LHCN-M2 (cell line): ENCODE results near the gene CCDC134. TPM values are rescaled to one million over a fixed set of nuclear protein-coding genes. Genes with fewer than 3 reads are reported as not detected.
A peak's percentile ranks its signal among the peaks of the same experiment; 100 is the strongest.
"Not testable (repeated sequence)": the region's sequence is repeated elsewhere in the genome, so short reads cannot be mapped to it uniquely, and the experiment has no call there.

Source experiments
- DNase-seq: peaks from one replicate; pipeline ENCODE4 v3.0.0-alpha.2; 2012; ENCODE audit warnings: low read depth
- total RNA-seq: library from RNA; depleted of rRNA; stranded (reverse); fragments of >200 nt; gene quantifications from 2 replicates; pipeline ENCODE4 v1.2.3, GENCODE V29; 2014

CCDC134 gene
- total RNA-seq, 1 experiment from 2014 or later, result 14.6 TPM

DNA sequence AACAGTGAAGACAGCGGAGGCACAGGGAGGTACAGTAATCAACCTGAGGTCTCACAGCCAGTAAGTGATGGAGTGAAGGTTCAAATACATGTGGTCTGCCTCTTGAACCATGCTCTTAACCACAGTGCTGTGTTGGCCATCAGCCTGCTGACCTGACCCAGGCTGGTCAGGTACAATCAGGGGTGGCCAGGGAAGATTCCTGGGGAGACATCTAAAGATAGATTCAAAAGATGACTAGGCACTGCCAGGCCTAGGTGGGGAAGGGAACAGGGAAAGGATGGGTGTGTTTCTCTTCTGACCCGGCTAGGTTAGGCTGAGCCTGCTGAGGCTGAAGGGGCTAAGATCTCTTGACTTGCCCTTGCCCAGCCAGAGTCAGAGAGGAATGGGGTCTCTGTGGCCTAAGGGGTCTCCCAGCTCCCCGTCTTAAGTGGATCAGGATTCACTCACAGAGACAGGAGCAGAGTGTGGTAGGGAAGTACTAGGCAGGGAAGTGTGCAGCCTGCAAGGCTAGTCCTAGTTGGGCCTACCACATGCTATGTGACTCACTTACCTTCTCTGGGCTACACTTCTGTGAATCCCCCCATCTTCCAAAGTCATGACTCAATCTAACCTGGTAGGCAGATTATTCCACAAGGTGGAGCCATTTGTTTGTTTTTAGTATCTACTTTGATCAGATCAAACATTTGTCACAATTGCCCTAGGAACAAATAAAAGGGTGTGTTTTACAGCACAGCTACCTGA is 22.0 kb downstream of the CCDC134 start:
- DNase-seq, result peak; percentile 76

- no peak for DNase-seq
Measured at GRCh38 chr22:41823797-41824196, 23.3 kb downstream of the CCDC134 start.

- DNase-seq, result no peak
Measured at GRCh38 chr22:41825376-41825775, 24.9 kb downstream of the CCDC134 start.

DNA sequence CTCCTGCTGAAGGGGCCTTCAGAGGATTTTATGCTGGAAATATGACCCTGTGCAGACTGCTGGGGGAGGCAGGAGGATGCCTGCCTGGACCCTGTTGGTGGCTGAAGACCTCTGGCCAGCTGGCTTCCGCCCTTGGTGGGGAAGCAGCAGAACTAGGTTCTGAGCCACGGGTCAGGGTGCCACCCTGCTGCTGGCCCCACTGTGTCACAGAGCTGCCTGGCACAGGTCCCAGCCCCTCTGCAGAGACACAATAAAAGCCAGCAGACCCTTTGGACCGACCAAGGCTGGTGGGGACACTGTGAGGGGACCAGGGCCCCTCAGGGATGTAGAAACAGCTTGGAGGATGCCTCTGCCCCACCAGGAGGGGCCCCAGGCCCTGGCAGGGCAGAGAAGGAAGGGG is 25.5 kb downstream of the CCDC134 start:
- no peak for DNase-seq

- DNase-seq, result no peak
Measured at GRCh38 chr22:41826430-41827383, 26.2 kb downstream of the CCDC134 start.

DNA sequence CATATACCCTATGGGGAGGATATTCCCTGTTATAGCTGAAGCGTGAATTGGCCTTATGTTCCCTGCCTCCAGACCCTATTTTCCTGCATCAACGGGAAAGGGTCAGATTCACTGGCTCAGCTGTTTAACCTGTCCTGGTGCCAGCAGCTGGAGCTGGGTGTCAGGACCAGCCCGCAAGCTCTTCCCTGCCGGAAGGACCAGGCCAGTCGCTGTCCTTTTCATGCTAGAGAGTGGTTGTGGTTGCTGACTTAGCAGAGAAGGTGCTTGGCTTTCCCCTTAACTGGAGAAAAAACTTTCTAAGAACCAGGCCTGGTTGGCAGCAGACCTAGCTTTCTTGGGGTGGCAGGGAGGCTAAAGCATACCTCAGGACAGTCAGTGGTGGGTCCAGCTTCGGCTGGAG is 27.2 kb downstream of the CCDC134 start:
- no peak for DNase-seq

DNA sequence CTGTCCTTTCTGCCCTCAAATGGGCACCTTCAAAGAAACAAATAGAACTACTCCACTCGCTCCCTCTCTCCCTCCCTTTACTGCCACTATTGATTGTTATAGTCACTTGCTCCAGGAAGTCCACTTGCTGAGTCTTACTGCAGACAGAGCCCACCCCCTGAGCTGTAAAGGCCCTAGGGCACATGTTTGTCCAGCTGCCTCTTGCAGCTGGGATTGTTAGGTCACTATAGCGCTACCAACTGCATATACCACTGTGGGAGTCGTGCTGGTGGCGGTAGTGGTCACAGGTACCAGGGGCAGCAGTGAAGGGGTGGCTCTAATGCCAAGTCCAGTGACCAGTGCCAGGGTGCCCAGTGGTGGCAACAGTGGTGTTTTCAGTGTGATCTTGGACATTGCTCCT is 28.0 kb downstream of the CCDC134 start:
- no peak for DNase-seq

DNA sequence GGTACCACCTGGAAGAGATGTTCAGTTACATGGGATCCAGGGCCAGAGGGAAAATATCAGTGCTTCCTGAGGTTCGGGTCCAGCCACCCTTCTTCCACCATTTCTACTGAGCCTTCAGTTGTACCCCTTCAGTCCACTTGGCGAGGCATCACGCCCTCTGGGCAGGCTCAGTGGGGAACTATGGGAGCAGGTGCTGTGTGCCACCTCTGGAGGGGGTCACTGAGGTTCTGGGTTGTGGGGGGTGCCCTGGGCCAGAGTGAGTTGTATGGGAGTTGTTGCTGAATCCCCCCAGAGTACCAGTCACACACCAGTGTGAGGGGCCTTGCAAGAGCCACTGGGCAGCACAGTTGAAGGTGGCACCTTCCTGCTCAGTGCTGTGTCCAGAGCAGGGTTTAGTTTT is 29.7 kb downstream of the CCDC134 start:
- no peak for DNase-seq

GRCh38 chr22:41831383-41831782 is 30.9 kb downstream of the CCDC134 start:
- peak; percentile 29 for DNase-seq

GRCh38 chr22:41831828-41832552 is 31.5 kb downstream of the CCDC134 start:
- no peak for DNase-seq

- DNase-seq, result peak; percentile 99
Measured at GRCh38 chr22:41832553-41833368, 32.3 kb downstream of the CCDC134 start, which contains the start of gene SREBF2. Gene SREBF2 (plus strand): TSS chr22:41833105. CDS start chr22:41833271, 166 bp downstream.

GRCh38 chr22:41833369-41834004 is 33.0 kb downstream of the CCDC134 start:
- DNase-seq, result peak; percentile 17

- no peak for DNase-seq
Measured at GRCh38 chr22:41834005-41834944, 33.8 kb downstream of the CCDC134 start.

GRCh38 chr22:41835462-41835861 is 35.0 kb downstream of the CCDC134 start:
- not testable (repeated sequence) for DNase-seq

GRCh38 chr22:41836551-41836950 is 36.1 kb downstream of the CCDC134 start:
- DNase-seq, result no peak

GRCh38 chr22:41838842-41839618 is 38.6 kb downstream of the CCDC134 start:
- DNase-seq, result no peak

- no peak for DNase-seq
Measured at GRCh38 chr22:41840216-41840615, 39.7 kb downstream of the CCDC134 start.

GRCh38 chr22:41841085-41841712 is 40.7 kb downstream of the CCDC134 start:
- no peak for DNase-seq
